Measurements from ENCODE around the gene KCNK16.

DNA sequence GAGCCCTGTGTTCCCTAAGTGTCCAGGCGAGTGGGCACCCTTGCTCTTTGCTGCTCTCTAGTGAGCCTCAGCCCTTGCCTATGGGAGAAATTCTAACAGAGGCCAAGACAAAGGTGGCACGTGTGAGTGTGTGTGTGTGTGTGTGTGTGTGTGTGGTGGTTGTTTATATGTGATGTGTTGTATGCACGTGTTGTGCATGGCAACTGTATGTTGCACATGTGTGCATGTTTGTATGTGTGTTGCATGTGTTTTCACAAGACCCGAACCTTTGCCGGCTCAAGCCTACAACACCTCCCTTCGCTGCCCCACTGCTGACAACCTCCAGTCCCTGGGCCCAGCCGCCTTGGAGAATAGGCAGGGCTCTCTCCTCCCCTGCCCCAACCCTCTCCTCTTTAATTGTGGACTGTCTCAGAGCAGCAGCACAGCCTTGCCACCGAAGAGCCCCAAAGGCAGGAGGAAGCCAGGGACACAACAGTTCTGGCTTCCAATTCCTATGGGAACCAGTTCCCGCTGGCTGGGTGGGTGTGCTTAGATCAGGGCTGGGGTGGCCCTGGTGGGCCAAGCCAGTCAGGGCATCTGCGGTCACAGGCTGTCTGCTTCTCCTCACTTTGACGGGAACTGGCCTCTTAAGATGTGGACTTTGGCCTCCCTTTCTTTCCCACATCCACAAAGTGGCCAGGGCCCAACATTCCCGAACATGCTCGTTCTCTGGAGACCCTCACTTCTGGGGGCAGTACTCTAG is 2.7 kb downstream of the KCNK16 start:
- TF ChIP-seq, protein P1, sequence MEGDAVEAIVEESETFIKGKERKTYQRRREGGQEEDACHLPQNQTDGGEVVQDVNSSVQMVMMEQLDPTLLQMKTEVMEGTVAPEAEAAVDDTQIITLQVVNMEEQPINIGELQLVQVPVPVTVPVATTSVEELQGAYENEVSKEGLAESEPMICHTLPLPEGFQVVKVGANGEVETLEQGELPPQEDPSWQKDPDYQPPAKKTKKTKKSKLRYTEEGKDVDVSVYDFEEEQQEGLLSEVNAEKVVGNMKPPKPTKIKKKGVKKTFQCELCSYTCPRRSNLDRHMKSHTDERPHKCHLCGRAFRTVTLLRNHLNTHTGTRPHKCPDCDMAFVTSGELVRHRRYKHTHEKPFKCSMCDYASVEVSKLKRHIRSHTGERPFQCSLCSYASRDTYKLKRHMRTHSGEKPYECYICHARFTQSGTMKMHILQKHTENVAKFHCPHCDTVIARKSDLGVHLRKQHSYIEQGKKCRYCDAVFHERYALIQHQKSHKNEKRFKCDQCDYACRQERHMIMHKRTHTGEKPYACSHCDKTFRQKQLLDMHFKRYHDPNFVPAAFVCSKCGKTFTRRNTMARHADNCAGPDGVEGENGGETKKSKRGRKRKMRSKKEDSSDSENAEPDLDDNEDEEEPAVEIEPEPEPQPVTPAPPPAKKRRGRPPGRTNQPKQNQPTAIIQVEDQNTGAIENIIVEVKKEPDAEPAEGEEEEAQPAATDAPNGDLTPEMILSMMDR (IDR thresholded peaks at IDR 0.05): no peak
- TF ChIP-seq POLR2AphosphoS5 (IDR thresholded peaks at IDR 0.05; ENCODE audit: low read depth, low read length): no peak
- TF ChIP-seq, protein P2, sequence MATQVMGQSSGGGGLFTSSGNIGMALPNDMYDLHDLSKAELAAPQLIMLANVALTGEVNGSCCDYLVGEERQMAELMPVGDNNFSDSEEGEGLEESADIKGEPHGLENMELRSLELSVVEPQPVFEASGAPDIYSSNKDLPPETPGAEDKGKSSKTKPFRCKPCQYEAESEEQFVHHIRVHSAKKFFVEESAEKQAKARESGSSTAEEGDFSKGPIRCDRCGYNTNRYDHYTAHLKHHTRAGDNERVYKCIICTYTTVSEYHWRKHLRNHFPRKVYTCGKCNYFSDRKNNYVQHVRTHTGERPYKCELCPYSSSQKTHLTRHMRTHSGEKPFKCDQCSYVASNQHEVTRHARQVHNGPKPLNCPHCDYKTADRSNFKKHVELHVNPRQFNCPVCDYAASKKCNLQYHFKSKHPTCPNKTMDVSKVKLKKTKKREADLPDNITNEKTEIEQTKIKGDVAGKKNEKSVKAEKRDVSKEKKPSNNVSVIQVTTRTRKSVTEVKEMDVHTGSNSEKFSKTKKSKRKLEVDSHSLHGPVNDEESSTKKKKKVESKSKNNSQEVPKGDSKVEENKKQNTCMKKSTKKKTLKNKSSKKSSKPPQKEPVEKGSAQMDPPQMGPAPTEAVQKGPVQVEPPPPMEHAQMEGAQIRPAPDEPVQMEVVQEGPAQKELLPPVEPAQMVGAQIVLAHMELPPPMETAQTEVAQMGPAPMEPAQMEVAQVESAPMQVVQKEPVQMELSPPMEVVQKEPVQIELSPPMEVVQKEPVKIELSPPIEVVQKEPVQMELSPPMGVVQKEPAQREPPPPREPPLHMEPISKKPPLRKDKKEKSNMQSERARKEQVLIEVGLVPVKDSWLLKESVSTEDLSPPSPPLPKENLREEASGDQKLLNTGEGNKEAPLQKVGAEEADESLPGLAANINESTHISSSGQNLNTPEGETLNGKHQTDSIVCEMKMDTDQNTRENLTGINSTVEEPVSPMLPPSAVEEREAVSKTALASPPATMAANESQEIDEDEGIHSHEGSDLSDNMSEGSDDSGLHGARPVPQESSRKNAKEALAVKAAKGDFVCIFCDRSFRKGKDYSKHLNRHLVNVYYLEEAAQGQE (IDR thresholded peaks at IDR 0.05; ENCODE audit: insufficient read depth in 1 of 2, low read depth in 2 of 2, low read length in 1 of 2): no peak
- TF ChIP-seq SIN3A (IDR thresholded peaks at IDR 0.05; ENCODE audit: borderline replicate concordance, insufficient read depth, low read depth, low read length): no peak
